CD4-positive, alpha-beta T cell treated with Interleukin-10 for 1 hour (primary cell): ENCODE results near the gene PCSK4.
A peak's percentile ranks its signal among the peaks of the same experiment; 100 is the strongest.

Source experiments
- DNase-seq: peaks from one replicate; pipeline ENCODE4 v3.0.0-alpha.2; 2020

The PCSK4 gene

DNA sequence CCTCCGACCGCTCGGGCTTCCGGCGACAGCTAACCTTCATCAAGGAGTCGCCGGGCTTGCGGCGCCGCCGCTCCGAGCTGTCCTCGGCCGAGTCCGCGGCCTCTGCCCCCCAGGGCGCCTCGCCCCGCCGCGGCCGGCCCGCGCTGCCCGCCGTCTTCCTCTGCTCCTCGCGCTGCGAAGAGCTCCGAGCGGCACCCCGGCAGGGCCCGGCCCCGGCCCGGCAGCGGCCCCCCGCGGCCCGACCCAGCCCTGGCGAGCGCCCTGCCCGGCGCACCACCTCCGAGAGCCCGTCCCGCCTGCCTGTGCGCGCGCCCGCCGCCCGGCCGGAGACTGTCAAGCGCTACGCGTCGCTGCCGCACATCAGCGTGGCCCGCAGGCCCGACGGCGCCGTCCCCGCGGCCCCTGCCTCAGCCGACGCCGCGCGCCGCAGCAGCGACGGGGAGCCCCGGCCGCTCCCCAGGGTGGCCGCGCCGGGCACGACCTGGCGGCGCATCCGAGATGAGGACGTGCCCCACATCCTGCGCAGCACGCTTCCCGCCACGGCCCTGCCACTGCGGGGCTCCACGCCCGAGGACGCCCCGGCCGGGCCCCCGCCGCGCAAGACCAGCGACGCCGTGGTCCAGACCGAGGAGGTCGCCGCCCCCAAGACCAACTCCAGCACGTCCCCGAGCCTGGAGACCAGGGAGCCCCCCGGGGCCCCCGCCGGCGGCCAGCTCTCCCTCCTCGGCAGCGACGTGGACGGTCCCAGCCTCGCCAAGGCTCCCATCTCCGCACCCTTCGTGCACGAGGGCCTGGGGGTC, 20.7 kb downstream of the PCSK4 start:
- DNase-seq = no peak

- DNase-seq = no peak
Observed at GRCh38 chr19:1468821-1469254, 21.3 kb downstream of the PCSK4 start.

DNA sequence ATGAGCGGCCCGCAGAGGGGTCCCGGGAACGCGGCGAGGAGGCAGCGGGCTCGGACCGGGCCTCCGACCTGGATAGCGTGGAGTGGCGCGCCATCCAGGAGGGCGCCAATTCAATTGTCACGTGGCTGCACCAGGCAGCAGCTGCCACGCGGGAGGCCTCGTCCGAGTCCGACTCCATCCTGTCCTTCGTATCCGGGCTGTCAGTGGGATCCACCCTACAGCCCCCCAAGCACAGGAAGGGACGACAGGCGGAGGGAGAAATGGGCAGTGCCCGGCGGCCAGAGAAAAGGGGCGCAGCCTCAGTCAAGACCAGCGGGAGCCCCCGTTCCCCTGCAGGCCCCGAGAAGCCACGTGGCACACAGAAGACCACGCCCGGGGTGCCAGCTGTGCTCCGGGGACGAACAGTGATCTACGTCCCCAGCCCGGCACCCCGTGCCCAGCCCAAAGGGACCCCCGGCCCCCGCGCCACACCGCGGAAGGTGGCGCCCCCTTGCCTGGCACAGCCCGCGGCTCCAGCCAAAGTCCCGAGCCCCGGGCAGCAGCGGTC, 21.8 kb downstream of the PCSK4 start:
- DNase-seq = no peak

DNA sequence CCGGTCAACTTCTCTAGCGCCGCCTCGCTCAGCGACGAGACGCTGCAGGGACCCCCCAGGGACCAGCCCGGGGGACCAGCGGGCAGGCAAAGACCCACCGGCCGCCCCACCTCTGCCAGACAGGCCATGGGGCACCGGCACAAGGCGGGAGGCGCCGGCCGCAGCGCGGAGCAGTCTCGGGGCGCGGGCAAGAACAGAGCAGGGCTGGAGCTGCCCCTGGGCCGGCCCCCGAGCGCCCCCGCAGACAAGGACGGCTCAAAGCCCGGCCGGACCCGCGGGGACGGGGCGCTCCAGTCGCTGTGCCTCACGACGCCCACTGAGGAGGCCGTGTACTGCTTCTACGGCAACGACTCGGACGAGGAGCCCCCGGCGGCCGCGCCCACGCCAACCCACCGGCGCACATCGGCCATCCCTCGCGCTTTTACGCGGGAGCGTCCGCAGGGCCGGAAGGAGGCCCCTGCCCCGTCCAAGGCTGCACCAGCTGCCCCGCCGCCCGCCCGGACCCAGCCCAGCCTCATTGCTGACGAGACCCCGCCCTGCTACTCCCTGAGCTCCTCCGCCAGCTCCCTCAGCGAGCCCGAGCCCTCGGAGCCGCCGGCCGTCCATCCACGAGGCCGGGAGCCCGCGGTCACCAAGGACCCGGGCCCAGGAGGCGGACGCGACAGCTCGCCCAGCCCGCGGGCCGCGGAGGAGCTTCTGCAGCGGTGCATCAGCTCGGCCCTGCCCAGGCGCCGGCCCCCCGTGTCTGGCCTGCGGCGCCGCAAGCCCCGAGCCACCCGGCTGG, 22.5 kb downstream of the PCSK4 start:
- DNase-seq = no peak

GRCh38 chr19:1467215-1467489, 23.0 kb downstream of the PCSK4 start:
- no peak for DNase-seq

GRCh38 chr19:1466461-1467214, 23.5 kb downstream of the PCSK4 start:
- DNase-seq = no peak

- DNase-seq = no peak
Observed at GRCh38 chr19:1466018-1466460, 24.1 kb downstream of the PCSK4 start.

DNA sequence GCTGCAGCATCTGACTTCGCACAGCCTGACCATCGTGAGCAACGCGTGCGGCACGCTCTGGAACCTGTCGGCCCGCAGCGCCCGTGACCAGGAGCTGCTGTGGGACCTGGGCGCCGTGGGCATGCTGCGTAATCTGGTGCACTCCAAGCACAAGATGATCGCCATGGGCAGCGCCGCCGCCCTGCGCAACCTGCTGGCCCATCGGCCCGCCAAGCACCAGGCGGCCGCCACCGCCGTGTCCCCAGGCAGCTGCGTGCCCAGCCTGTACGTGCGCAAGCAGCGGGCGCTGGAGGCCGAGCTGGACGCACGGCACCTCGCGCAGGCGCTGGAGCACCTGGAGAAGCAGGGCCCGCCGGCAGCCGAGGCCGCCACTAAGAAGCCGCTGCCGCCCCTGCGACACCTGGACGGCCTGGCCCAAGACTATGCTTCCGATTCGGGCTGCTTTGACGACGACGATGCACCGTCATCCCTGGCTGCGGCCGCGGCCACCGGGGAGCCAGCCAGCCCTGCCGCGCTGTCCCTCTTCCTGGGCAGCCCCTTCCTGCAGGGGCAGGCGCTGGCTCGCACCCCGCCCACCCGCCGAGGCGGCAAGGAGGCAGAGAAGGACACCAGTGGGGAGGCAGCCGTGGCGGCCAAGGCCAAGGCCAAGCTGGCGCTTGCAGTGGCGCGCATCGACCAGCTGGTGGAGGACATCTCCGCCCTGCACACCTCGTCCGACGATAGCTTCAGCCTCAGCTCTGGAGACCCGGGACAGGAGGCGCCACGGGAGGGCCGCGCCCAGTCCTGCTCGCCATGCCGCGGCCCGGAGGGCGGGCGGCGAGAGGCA, 24.7 kb downstream of the PCSK4 start:
- peak; percentile 40 for DNase-seq

DNA sequence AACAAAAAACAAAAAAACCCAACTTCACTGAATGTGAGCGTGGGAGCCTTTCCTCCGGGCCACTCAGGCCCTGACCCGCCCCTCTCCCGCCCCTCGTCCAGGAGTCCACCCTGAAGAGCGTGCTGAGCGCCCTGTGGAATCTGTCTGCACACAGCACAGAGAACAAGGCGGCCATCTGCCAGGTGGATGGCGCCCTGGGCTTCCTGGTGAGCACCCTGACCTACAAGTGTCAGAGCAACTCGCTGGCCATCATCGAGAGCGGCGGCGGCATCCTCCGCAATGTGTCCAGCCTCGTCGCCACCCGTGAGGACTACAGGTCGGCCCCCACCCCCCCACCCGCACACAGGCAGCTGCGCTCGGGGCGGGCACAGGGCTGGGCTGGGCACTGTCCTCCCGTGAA, 28.3 kb downstream of the PCSK4 start:
- DNase-seq = no peak

- DNase-seq = no peak
Observed at GRCh38 chr19:1460033-1460995, 29.8 kb downstream of the PCSK4 start.

- DNase-seq = no peak
Observed at GRCh38 chr19:1459479-1459878, 30.7 kb downstream of the PCSK4 start.

DNA sequence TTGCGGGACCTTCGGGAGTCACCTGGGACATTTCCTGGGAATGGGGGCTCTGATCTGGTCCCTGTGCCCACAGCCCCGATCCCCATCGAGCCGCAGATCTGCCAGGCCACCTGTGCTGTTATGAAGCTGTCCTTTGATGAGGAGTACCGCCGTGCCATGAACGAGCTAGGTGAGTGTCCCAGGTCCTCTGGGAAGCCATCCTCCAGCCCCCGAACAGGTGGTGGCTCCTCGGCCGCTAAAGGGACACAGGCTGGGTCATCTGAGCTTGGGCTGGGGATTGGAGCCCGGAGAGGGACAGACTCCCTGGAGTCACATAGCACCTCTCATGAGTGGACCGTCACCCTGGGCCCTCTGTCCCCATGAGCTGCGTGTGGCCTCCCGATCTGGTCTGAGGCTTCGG, 32.3 kb downstream of the PCSK4 start:
- no peak for DNase-seq

- DNase-seq = no peak
Observed at GRCh38 chr19:1457031-1457739, 33.0 kb downstream of the PCSK4 start.

GRCh38 chr19:1456121-1456900, 33.8 kb downstream of the PCSK4 start:
- DNase-seq = no peak

- peak; percentile 69 for DNase-seq
Observed at GRCh38 chr19:1455336-1456120, 34.6 kb downstream of the PCSK4 start.

DNA sequence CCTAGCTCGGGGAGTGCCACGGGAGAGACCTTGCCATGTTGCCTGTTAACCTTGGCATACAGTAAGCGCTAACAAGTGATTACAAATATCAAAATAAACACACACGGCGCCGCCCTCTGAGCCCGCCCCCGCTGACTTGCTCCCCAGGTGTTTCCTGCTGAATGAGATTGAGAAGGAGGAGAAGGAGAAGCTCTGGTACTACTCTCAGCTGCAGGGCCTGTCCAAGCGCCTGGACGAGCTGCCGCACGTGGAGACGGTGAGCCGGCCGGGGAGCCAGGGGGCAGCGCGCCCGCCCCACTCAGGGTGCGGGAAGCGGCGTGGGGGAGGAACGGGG, 35.2 kb downstream of the PCSK4 start:
- DNase-seq = no peak

GRCh38 chr19:1453525-1454364, 36.4 kb downstream of the PCSK4 start:
- peak; percentile 30 for DNase-seq
